Panc1 (cell line): Measurements from ENCODE around the gene CDYL2. TPM values are rescaled to one million over a fixed set of nuclear protein-coding genes. Genes with fewer than 3 reads are reported as not detected.

ENCODE experiments used
- ATAC-seq: fragments of 200-7000 bp; cut with Tn5 transposase; 2 replicates; pipeline ENCODE4 v1.9.1; 2020; ENCODE audit warnings: mild to moderate bottlenecking, moderate library complexity
- BruUV-seq: library from RNA; stranded (reverse); fragments of 400-500 nt; replicated peaks from 2 replicates; lab custom pipeline; 2021; lab: Mats Ljungman, UMichigan
- CTCF ChIA-PET: fragments of 300-600 bp; sonication (Branson Sonifier 250); formaldehyde crosslinking; loops from one replicate; lab custom pipeline; 2022; ENCODE audit warnings: antibody characterized with exemption; lab: Charles Lee
- POLR2A ChIA-PET: fragments of 300-600 bp; sonication (Branson Sonifier 250); formaldehyde crosslinking; loops from one replicate; lab custom pipeline; 2022; ENCODE audit warnings: antibody characterized with exemption; lab: Charles Lee
- DNase-seq: peaks from one replicate; pipeline ENCODE4 v3.0.0-alpha.2; 2010; ENCODE audit warnings: low read depth, low spot score
- H3K27ac ChIP-seq: 2 replicates; pipeline ENCODE4 v1.5.1; 2011; ENCODE audit warnings: mild to moderate bottlenecking, low read length, inconsistent platforms
- H3K27me3 ChIP-seq: fragments of 200-500 bp; sonication (Bioruptor generic); 2 replicates; pipeline ENCODE4 v1.6.0; 2014; ENCODE audit warnings: low read length, inconsistent platforms; ENCODE audit not compliant: control insufficient read depth, insufficient read depth
- H3K36me3 ChIP-seq: fragments of 200-500 bp; sonication (Bioruptor generic); 2 replicates; pipeline ENCODE4 v1.5.1; 2014; ENCODE audit warnings: inconsistent platforms, mild to moderate bottlenecking, low read length, moderate library complexity; ENCODE audit not compliant: control insufficient read depth, insufficient read depth
- H3K4me1 ChIP-seq: 2 replicates; pipeline ENCODE4 v1.5.1; 2011; ENCODE audit warnings: inconsistent platforms, mild to moderate bottlenecking, low read length, moderate library complexity; ENCODE audit not compliant: control insufficient read depth, insufficient read depth
- H3K4me3 ChIP-seq, 2 experiments: 2 replicates each; pipeline ENCODE4 v1.5.1; 2011 to 2012; ENCODE audit warnings: low read depth in 2 of 2, low read length in 2 of 2, mild to moderate bottlenecking in 2 of 2, inconsistent platforms in 1 of 2, moderate library complexity in 1 of 2
- H3K9me3 ChIP-seq: fragments of 200-500 bp; sonication (Bioruptor generic); 2 replicates; pipeline ENCODE4 v1.5.1; 2014; ENCODE audit warnings: low read depth, mild to moderate bottlenecking, inconsistent platforms, low read length, moderate library complexity; ENCODE audit not compliant: control insufficient read depth, insufficient read depth
- POLR2AphosphoS5 ChIP-seq: IDR thresholded peaks from 2 replicates; pipeline ENCODE4 v1.6.1; 2012; ENCODE audit warnings: mild to moderate bottlenecking, low read depth, low read length, moderate library complexity
- SIN3A ChIP-seq: IDR thresholded peaks from 2 replicates; pipeline ENCODE4 v1.6.1; 2012; ENCODE audit warnings: low read depth, mild to moderate bottlenecking, low read length, moderate library complexity, borderline replicate concordance; ENCODE audit not compliant: insufficient read depth
- TCF7L2 ChIP-seq: IDR thresholded peaks from 2 replicates; pipeline ENCODE4 v1.6.1; 2011; ENCODE audit warnings: mild to moderate bottlenecking, low read depth, low read length, inconsistent platforms
- in situ Hi-C: cut with HindIII; loops from 2 replicates; pipeline ENCODE4 v1.10.0; 2016; ENCODE audit warnings: low sequenced_read_pairs, low pct_unique_long_range_greater_than_20kb
- intact Hi-C: fragments of 100-400 bp; cut with micrococcal nuclease; formaldehyde crosslinking; loops from one replicate; pipeline ENCODE4 v1.10.0; 2022; ENCODE audit not compliant: unreplicated experiment
- total RNA-seq: library from RNA; stranded (reverse); gene quantifications from one replicate; pipeline ENCODE4 v1.2.1, GENCODE V29; 2021; ENCODE audit not compliant: unreplicated experiment
- TF ChIP-seq, protein P1 (sequence below): fragments of 450-650 bp; IDR thresholded peaks from 2 replicates; pipeline ENCODE4 v1.5.1; 2017; ENCODE audit warnings: mild to moderate bottlenecking
- TF ChIP-seq, protein P2 (sequence below), 2 experiments: IDR thresholded peaks; 2 replicates each; pipeline ENCODE4 v1.6.1; 2011 to 2012; ENCODE audit warnings: low read depth in 2 of 2, control low read depth in 1 of 2, low read length in 1 of 2, mild to moderate bottlenecking in 1 of 2, moderate library complexity in 1 of 2; ENCODE audit not compliant: insufficient read depth in 1 of 2

The CDYL2 gene
- total RNA-seq, 1 experiment from 2014 or later, result 6.1 TPM

DNA sequence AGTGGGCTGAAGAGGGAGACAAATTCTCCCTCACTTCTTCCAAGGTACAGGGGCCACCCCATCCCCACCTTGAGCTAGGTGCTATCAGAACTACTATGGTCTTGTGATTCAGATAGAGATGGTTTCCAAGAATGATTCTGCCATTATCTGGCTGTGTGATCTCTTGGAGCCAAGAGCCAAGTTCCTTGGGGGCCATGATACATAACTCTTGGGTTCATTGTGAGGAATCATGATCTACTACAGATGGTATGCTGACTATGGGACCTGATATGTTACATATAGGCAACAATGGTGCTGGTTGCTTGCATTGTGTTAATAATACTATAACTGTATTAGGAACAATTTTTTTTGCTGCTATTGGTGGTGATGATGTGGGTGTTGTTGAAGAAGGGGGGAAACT, 217.9 kb downstream of the CDYL2 start:
- no peak for TF ChIP-seq TCF7L2
- TF ChIP-seq POLR2AphosphoS5, result no peak
- TF ChIP-seq, protein P1, sequence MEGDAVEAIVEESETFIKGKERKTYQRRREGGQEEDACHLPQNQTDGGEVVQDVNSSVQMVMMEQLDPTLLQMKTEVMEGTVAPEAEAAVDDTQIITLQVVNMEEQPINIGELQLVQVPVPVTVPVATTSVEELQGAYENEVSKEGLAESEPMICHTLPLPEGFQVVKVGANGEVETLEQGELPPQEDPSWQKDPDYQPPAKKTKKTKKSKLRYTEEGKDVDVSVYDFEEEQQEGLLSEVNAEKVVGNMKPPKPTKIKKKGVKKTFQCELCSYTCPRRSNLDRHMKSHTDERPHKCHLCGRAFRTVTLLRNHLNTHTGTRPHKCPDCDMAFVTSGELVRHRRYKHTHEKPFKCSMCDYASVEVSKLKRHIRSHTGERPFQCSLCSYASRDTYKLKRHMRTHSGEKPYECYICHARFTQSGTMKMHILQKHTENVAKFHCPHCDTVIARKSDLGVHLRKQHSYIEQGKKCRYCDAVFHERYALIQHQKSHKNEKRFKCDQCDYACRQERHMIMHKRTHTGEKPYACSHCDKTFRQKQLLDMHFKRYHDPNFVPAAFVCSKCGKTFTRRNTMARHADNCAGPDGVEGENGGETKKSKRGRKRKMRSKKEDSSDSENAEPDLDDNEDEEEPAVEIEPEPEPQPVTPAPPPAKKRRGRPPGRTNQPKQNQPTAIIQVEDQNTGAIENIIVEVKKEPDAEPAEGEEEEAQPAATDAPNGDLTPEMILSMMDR, result no peak
- TF ChIP-seq SIN3A, result no peak
- TF ChIP-seq, protein P2, sequence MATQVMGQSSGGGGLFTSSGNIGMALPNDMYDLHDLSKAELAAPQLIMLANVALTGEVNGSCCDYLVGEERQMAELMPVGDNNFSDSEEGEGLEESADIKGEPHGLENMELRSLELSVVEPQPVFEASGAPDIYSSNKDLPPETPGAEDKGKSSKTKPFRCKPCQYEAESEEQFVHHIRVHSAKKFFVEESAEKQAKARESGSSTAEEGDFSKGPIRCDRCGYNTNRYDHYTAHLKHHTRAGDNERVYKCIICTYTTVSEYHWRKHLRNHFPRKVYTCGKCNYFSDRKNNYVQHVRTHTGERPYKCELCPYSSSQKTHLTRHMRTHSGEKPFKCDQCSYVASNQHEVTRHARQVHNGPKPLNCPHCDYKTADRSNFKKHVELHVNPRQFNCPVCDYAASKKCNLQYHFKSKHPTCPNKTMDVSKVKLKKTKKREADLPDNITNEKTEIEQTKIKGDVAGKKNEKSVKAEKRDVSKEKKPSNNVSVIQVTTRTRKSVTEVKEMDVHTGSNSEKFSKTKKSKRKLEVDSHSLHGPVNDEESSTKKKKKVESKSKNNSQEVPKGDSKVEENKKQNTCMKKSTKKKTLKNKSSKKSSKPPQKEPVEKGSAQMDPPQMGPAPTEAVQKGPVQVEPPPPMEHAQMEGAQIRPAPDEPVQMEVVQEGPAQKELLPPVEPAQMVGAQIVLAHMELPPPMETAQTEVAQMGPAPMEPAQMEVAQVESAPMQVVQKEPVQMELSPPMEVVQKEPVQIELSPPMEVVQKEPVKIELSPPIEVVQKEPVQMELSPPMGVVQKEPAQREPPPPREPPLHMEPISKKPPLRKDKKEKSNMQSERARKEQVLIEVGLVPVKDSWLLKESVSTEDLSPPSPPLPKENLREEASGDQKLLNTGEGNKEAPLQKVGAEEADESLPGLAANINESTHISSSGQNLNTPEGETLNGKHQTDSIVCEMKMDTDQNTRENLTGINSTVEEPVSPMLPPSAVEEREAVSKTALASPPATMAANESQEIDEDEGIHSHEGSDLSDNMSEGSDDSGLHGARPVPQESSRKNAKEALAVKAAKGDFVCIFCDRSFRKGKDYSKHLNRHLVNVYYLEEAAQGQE (IDR thresholded peaks at IDR 0.05; ENCODE audit: insufficient read depth in 1 of 2, low read depth in 2 of 2, low read length in 1 of 2), result no peak
- Histone ChIP-seq H3K4me1 (no peaks in the 10 kb centered on the region), H3K4me3 (no peak overlapping the region), H3K9me3 (no peaks in the 10 kb centered on the region), H3K36me3 (no peaks in the 10 kb centered on the region), H3K27me3 (no peaks in the 10 kb centered on the region), H3K27ac (no peak overlapping the region)
- intact Hi-C loops, result no loop called here
- BruUV-seq, result no TSS peak
- no peak for DNase-seq
- in situ Hi-C loops, result no loop called here
- ChIA-PET CTCF (no interaction called here), POLR2A (no interaction called here)
- ATAC-seq, result no peak

DNA sequence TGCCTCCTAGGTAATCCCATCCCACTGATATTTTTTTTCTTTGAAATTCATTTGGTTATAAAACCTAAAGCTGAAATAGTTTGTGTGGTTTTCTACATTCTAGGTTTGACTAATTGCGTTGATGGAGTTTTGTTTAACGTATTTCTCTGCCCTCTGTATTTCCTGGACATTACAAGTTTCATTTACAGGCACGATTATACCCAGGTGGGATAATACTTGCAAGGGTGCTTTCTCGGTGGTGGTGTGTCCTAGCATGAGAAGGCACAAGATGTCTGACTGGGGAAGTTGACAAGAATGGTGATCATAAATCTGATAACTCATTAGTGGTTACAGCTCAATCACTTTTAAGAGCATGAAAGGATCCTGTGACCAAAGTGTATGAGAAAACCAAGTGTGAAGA, 218.6 kb downstream of the CDYL2 start:
- Histone ChIP-seq H3K27ac (no peak overlapping the region), H3K27me3 (no peaks in the 10 kb centered on the region), H3K4me1 (no peaks in the 10 kb centered on the region), H3K36me3 (no peaks in the 10 kb centered on the region), H3K4me3 (no peak overlapping the region), H3K9me3 (no peaks in the 10 kb centered on the region)
- ATAC-seq (no peak), DNase-seq (no peak)
- TF ChIP-seq TCF7L2, result no peak
- TF ChIP-seq SIN3A, result no peak
- TF ChIP-seq, protein P2 (IDR thresholded peaks at IDR 0.05; ENCODE audit: insufficient read depth in 1 of 2, low read depth in 2 of 2, low read length in 1 of 2), result no peak
- TF ChIP-seq, protein P1, result no peak
- no peak for TF ChIP-seq POLR2AphosphoS5
- no TSS peak for BruUV-seq
- in situ Hi-C loops (no loop called here), intact Hi-C loops (no loop called here)
- POLR2A ChIA-PET, result no interaction called here
- CTCF ChIA-PET, result no interaction called here
